ENCODE measurements around the gene STPG3.

DNA sequence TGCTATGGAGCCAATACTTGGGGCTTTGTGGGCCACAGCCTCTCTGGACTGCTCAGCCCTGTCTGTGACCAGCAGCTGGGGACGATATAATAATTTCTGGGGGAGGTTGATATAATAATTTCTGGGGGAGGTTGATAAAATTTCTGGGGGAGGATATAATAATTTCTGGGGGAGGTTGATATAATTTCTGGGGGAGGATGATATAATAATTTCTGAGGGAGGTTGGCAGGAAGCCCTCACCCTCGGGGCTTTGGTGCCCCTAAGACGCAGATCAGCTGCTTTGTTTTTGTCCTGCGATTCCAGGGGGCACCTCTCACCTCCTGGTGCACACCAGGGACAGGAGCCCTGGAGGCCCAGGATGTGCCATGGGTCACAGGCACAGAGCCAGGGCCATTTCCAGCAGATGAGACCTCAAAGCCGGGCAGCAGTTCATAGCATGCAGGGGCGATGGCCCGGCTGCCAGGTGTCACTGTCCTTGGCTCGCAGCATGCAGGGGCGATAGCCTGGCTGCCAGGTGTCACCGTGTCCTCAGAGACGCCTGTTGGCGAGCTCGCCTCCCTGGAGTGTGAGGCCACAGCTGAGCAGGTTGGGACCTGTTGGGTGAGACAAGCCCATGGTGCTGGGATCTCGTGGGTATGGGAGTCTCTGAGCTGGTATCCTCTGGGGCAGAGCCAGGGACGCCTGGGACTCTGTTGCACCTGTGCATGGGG, 22.7 kb downstream of the STPG3 start:
- TF ChIP-seq, protein P1, sequence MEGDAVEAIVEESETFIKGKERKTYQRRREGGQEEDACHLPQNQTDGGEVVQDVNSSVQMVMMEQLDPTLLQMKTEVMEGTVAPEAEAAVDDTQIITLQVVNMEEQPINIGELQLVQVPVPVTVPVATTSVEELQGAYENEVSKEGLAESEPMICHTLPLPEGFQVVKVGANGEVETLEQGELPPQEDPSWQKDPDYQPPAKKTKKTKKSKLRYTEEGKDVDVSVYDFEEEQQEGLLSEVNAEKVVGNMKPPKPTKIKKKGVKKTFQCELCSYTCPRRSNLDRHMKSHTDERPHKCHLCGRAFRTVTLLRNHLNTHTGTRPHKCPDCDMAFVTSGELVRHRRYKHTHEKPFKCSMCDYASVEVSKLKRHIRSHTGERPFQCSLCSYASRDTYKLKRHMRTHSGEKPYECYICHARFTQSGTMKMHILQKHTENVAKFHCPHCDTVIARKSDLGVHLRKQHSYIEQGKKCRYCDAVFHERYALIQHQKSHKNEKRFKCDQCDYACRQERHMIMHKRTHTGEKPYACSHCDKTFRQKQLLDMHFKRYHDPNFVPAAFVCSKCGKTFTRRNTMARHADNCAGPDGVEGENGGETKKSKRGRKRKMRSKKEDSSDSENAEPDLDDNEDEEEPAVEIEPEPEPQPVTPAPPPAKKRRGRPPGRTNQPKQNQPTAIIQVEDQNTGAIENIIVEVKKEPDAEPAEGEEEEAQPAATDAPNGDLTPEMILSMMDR (IDR thresholded peaks at IDR 0.05): no peak
- no peak for TF ChIP-seq POLR2A (IDR thresholded peaks at IDR 0.05)

Data from adrenal gland (tissue), 5 donors.